ENCODE results near the gene PTPRU. TPM values are rescaled to one million over a fixed set of nuclear protein-coding genes. Genes with fewer than 3 reads are reported as not detected.

Gene PTPRU
- total and polyA plus RNA-seq, 2 experiments from 2014 or later, result 8.0 to 105 TPM

- TF ChIP-seq ETS1 (IDR thresholded peaks at IDR 0.05), result no peak
- TF ChIP-seq EZH2 (IDR thresholded peaks at IDR 0.05; ENCODE audit: low read depth, unreplicated experiment), result no peak
- TF ChIP-seq EZH2phosphoT487 (IDR thresholded peaks at IDR 0.05; ENCODE audit: unreplicated experiment), result no peak
Measured at GRCh38 chr1:29342351-29342750, 106.0 kb downstream of the PTPRU start (continued).

- no peak overlapping the region for H3K4me3 ChIP-seq
- H3K79me2 ChIP-seq (replicated peaks; ENCODE audit: insufficient read depth), result no peaks in the 10 kb centered on the region
Measured at GRCh38 chr1:29342983-29343382, 106.7 kb downstream of the PTPRU start.

More at GRCh38 chr1:29342983-29343382, 106.7 kb downstream of the PTPRU start:
- H4K20me1 ChIP-seq (replicated peaks; ENCODE audit: insufficient read depth), result no peaks in the 10 kb centered on the region
- no peak for ATAC-seq
- H2AFZ ChIP-seq, result no peak overlapping the region
- Mint-ChIP-seq H3K27ac (no peak overlapping the region), H3K4me3 (no peak overlapping the region), H3K36me3 (ENCODE audit: low read depth) (no peaks in the 10 kb centered on the region), H3K4me1 (peaks cover 27% of the 10 kb centered on the region), H3K27me3 (ENCODE audit: insufficient read depth, low read depth, poor library complexity) (peaks cover 9% of the 10 kb centered on the region), H3K9me3 (no peaks in the 10 kb centered on the region; the same call in 2 of the 3 replicates)
- H3K9me2 ChIP-seq (ENCODE audit: insufficient read depth), result no peaks in the 10 kb centered on the region
- H3K4me1 ChIP-seq (ENCODE audit: insufficient read depth), result peaks cover 17% of the 10 kb centered on the region; the same call in 1 of the 2 replicates
- no peaks in the 10 kb centered on the region for H3K36me3 ChIP-seq (ENCODE audit: insufficient read depth)
- H3K4me2 ChIP-seq, result no peak overlapping the region
- H3K27ac ChIP-seq (ENCODE audit: low read depth), result no peak overlapping the region
- DNase-seq (ENCODE audit: low spot score), result no peak
- no peaks in the 10 kb centered on the region for H3F3A ChIP-seq (replicated peaks; ENCODE audit: low read depth)
- no peaks in the 10 kb centered on the region for H3K27me3 ChIP-seq (ENCODE audit: insufficient read depth)
- no peak for TF ChIP-seq JUNB (IDR thresholded peaks at IDR 0.05; ENCODE audit: unreplicated experiment)
- no peak for TF ChIP-seq REST (IDR thresholded peaks at IDR 0.05; ENCODE audit: unreplicated experiment)
- TF ChIP-seq ZNF462 (CRISPR knock-in tag; IDR thresholded peaks at IDR 0.05), result no peak
- no peak for TF ChIP-seq CTCF (conservative IDR thresholded peaks at IDR 0.05; ENCODE audit: low read depth in 2 of 2)
- no peak for TF ChIP-seq STAT1 (IDR thresholded peaks at IDR 0.05; ENCODE audit: unreplicated experiment)
- TF ChIP-seq ZNF331 (CRISPR knock-in tag; IDR thresholded peaks at IDR 0.05; ENCODE audit: low read depth), result no peak
- no peak for TF ChIP-seq EZH2phosphoT487 (IDR thresholded peaks at IDR 0.05; ENCODE audit: unreplicated experiment)
- TF ChIP-seq EZH2 (IDR thresholded peaks at IDR 0.05; ENCODE audit: low read depth, unreplicated experiment), result no peak

Data from GM23338 (cell line).